NOMO-1 (cell line): Measurements from ENCODE around the gene SAP30.

ENCODE experiments used
- DNase-seq, 2 experiments: peaks; one replicate each; lab custom pipeline; 2025; ENCODE audit not compliant: unreplicated experiment in 2 of 2; lab: John Stamatoyannopoulos, UW

Gene SAP30

GRCh38 chr4:173411106-173411693 lies 40.4 kb downstream of the SAP30 start:
- DNase-seq, result peak; percentile 27 to 40

- no peak for DNase-seq
Measured at GRCh38 chr4:173413036-173413435, 42.3 kb downstream of the SAP30 start.

- DNase-seq, result no peak
Measured at GRCh38 chr4:173414456-173414855, 43.7 kb downstream of the SAP30 start.

- DNase-seq, result peak; percentile 74 to 93
Measured at GRCh38 chr4:173415092-173415491, 44.3 kb downstream of the SAP30 start.

- DNase-seq, result peak; percentile 92 to 94
Measured at GRCh38 chr4:173415885-173416653, 45.3 kb downstream of the SAP30 start.

GRCh38 chr4:173417833-173418232 lies 47.1 kb downstream of the SAP30 start:
- no peak for DNase-seq

- peak; percentile 24 to 37 for DNase-seq
Measured at GRCh38 chr4:173418639-173419038, 47.9 kb downstream of the SAP30 start.

GRCh38 chr4:173420324-173420752 lies 49.6 kb downstream of the SAP30 start:
- peak in 1 of 2 experiments; percentile 37 for DNase-seq

- DNase-seq, result no peak
Measured at GRCh38 chr4:173420801-173421200, 50.0 kb downstream of the SAP30 start.

GRCh38 chr4:173424899-173425805 lies 54.4 kb downstream of the SAP30 start:
- no peak for DNase-seq

- DNase-seq, result no peak
Measured at GRCh38 chr4:173426064-173426463, 55.3 kb downstream of the SAP30 start.
